Endothelial cell of umbilical vein (primary cell): ENCODE results near the gene PARD3B.

Source experiments
- EZH2 ChIP-seq: IDR thresholded peaks from 2 replicates; pipeline ENCODE4 v1.6.1; 2012; ENCODE audit warnings: borderline replicate concordance, low read depth, mild to moderate bottlenecking, moderate library complexity, low read length, inconsistent platforms; ENCODE audit not compliant: severe bottlenecking
- JUN ChIP-seq: IDR thresholded peaks from 2 replicates; pipeline ENCODE4 v1.6.1; 2011; ENCODE audit warnings: borderline replicate concordance, low read depth; ENCODE audit not compliant: insufficient read length, insufficient read depth
- MYC ChIP-seq: IDR thresholded peaks from one replicate; pipeline ENCODE4 v1.6.1; 2011; ENCODE audit warnings: mild to moderate bottlenecking, low read depth, low read length
- POLR2A ChIP-seq: IDR thresholded peaks from 2 replicates; pipeline ENCODE4 v1.6.1; 2012; ENCODE audit warnings: low read depth, mild to moderate bottlenecking, control low read depth, low read length
- POLR2AphosphoS5 ChIP-seq: IDR thresholded peaks from 2 replicates; pipeline ENCODE4 v1.6.1; 2012; ENCODE audit warnings: low read depth, mild to moderate bottlenecking, control low read depth, low read length, moderate library complexity; ENCODE audit not compliant: insufficient read depth
- TF ChIP-seq, protein P1 (sequence below), 2 donors: IDR thresholded peaks; 1 replicate in 1 of 2; 2 replicates in 1 of 2; pipeline ENCODE4 v1.5.1; 2011; ENCODE audit warnings: low read length in 2 of 2, mild to moderate bottlenecking in 2 of 2, moderate library complexity in 2 of 2, control low read depth in 1 of 2, inconsistent platforms in 1 of 2, low read depth in 1 of 2; ENCODE audit not compliant: insufficient read depth in 1 of 2; ENCODE audit errors: extremely low read depth in 1 of 2
- TF ChIP-seq, protein P2 (sequence below): IDR thresholded peaks from 2 replicates; pipeline ENCODE4 v1.6.1; 2011; ENCODE audit not compliant: insufficient read depth, insufficient read length

DNA sequence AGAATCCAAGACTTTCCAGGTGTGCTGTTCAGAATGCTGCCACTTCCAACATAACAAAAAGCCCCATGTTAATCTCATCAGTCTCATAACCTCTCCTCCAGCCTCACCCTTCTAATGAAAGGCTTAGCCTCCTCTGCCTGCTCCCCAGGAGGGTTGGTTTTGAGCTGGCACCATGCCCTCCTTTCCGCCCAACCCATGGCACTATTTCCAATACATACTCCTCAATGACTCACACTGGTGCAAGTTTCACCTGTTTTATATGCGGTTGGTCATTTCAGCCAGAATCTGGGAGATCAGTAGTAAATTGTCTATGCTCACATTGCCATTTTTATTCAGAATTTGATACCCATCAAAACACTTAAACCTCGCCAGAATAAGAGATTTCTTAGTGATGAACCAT, 979.4 kb downstream of the PARD3B start:
- TF ChIP-seq, protein P1, sequence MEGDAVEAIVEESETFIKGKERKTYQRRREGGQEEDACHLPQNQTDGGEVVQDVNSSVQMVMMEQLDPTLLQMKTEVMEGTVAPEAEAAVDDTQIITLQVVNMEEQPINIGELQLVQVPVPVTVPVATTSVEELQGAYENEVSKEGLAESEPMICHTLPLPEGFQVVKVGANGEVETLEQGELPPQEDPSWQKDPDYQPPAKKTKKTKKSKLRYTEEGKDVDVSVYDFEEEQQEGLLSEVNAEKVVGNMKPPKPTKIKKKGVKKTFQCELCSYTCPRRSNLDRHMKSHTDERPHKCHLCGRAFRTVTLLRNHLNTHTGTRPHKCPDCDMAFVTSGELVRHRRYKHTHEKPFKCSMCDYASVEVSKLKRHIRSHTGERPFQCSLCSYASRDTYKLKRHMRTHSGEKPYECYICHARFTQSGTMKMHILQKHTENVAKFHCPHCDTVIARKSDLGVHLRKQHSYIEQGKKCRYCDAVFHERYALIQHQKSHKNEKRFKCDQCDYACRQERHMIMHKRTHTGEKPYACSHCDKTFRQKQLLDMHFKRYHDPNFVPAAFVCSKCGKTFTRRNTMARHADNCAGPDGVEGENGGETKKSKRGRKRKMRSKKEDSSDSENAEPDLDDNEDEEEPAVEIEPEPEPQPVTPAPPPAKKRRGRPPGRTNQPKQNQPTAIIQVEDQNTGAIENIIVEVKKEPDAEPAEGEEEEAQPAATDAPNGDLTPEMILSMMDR (IDR thresholded peaks at IDR 0.05; ENCODE audit: extremely low read depth in 1 of 2, insufficient read depth in 1 of 2, low read depth in 1 of 2, low read length in 2 of 2) = no peak
- TF ChIP-seq JUN (no peak), POLR2A (no peak), MYC (no peak), EZH2 (no peak), POLR2AphosphoS5 (no peak)
- TF ChIP-seq, protein P2, sequence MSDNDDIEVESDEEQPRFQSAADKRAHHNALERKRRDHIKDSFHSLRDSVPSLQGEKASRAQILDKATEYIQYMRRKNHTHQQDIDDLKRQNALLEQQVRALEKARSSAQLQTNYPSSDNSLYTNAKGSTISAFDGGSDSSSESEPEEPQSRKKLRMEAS = no peak
